Measurements from ENCODE around the gene IFNG-AS1.

IFNG-AS1 gene

GRCh38 chr12:68040450-68041075 is 51.3 kb downstream of the IFNG-AS1 start:
- peak; percentile 67 for DNase-seq

- DNase-seq = no peak
Measured at GRCh38 chr12:68042212-68042699, 53.0 kb downstream of the IFNG-AS1 start.

GRCh38 chr12:68043435-68043834 is 54.2 kb downstream of the IFNG-AS1 start:
- no peak for DNase-seq

GRCh38 chr12:68048648-68049297 is 59.5 kb downstream of the IFNG-AS1 start:
- DNase-seq = no peak

- no peak for DNase-seq
Measured at GRCh38 chr12:68056300-68056699, 67.1 kb downstream of the IFNG-AS1 start.

GRCh38 chr12:68063900-68064590 is 74.8 kb downstream of the IFNG-AS1 start:
- DNase-seq = no peak

- no peak for DNase-seq
Measured at GRCh38 chr12:68065163-68065562, 75.9 kb downstream of the IFNG-AS1 start.

GRCh38 chr12:68065687-68066086 is 76.4 kb downstream of the IFNG-AS1 start:
- DNase-seq = no peak

- DNase-seq = no peak
Measured at GRCh38 chr12:68067762-68068376, 78.6 kb downstream of the IFNG-AS1 start.

- DNase-seq = no peak
Measured at GRCh38 chr12:68069275-68069674, 80.0 kb downstream of the IFNG-AS1 start.

Measured in right hindlimb (tissue), 1 donor.